ENCODE data around the gene REP15.

- TF ChIP-seq CTCF (IDR thresholded peaks at IDR 0.05) (peak; percentile 77 to 91 (median 80)), POLR2A (IDR thresholded peaks at IDR 0.05) (no peak)
These were observed 44.0 kb upstream of the REP15 start for GRCh38 chr12:27652174-27652763.
